PC-9 (cell line): Measurements from ENCODE around the gene RNLS.

Source experiments
- EZH2 ChIP-seq: fragments of 200-600 bp; sonication (generic); IDR thresholded peaks from 2 replicates; pipeline ENCODE4 v1.8.0; 2017; ENCODE audit warnings: antibody characterized with exemption, low read depth
- TF ChIP-seq, protein P1 (sequence below): fragments of 200-600 bp; sonication (generic); conservative IDR thresholded peaks from 2 replicates; pipeline ENCODE4 v1.6.1; 2017; ENCODE audit warnings: mixed run types, antibody characterized with exemption, mild to moderate bottlenecking, moderate library complexity

DNA sequence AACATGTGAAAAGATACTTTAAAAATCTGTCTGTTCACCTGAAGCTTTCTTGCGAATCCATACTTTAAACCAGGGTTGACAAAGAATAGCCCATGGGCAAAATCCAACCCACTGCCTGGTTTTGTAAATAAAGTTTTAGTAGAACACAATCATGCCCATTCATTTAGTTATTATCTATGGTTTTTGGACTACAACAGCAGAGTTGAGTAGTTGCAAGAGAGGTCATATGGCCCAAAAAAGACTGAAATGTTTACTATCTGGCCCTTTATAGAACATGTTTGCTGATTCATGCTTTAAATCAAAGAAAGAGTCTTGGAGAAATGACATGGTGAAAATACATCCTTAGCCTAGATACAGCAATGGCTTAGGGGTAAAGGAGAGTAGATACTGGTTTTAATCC lies 356.2 kb downstream of the RNLS start:
- TF ChIP-seq, protein P1, sequence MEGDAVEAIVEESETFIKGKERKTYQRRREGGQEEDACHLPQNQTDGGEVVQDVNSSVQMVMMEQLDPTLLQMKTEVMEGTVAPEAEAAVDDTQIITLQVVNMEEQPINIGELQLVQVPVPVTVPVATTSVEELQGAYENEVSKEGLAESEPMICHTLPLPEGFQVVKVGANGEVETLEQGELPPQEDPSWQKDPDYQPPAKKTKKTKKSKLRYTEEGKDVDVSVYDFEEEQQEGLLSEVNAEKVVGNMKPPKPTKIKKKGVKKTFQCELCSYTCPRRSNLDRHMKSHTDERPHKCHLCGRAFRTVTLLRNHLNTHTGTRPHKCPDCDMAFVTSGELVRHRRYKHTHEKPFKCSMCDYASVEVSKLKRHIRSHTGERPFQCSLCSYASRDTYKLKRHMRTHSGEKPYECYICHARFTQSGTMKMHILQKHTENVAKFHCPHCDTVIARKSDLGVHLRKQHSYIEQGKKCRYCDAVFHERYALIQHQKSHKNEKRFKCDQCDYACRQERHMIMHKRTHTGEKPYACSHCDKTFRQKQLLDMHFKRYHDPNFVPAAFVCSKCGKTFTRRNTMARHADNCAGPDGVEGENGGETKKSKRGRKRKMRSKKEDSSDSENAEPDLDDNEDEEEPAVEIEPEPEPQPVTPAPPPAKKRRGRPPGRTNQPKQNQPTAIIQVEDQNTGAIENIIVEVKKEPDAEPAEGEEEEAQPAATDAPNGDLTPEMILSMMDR, result no peak
- TF ChIP-seq EZH2, result no peak
